HepG2 (cell line): ENCODE data around the gene SAMD10. TPM values are rescaled to one million over a fixed set of nuclear protein-coding genes. Genes with fewer than 3 reads are reported as not detected.

Source experiments
- BRD4 ChIP-seq: sonication (generic); formaldehyde crosslinking; IDR thresholded peaks from 2 replicates; pipeline ENCODE4 v1.4.0; 2020; ENCODE audit warnings: missing genetic modification reagents
- KLF16 ChIP-seq, 2 experiments: sonication (generic) in 1 of 2; formaldehyde crosslinking in 1 of 2; IDR thresholded peaks; 2 replicates each; pipeline versions ENCODE4 v1.6.1 to v1.8.0; 2016 to 2023; ENCODE audit warnings: missing genetic modification reagents in 2 of 2, missing compliant biosample characterization in 1 of 2
- MBD4 ChIP-seq: IDR thresholded peaks from 2 replicates; pipeline ENCODE4 v1.6.1; 2012; ENCODE audit warnings: low read length, inconsistent platforms, borderline replicate concordance
- SATB2 ChIP-seq: sonication (generic); formaldehyde crosslinking; IDR thresholded peaks from 2 replicates; pipeline ENCODE4 v1.5.0; 2020; ENCODE audit warnings: missing genetic modification reagents
- ZFYVE20 ChIP-seq: sonication (generic); formaldehyde crosslinking; IDR thresholded peaks from 2 replicates; pipeline ENCODE4 v1.8.0; 2023; ENCODE audit warnings: low read depth, mild to moderate bottlenecking, moderate library complexity, missing genetic modification reagents, borderline replicate concordance
- ZNF337 ChIP-seq: sonication (generic); formaldehyde crosslinking; IDR thresholded peaks from 2 replicates; pipeline ENCODE4 v1.5.1; 2020; ENCODE audit warnings: missing genetic modification reagents, low read depth, mild to moderate bottlenecking, borderline replicate concordance
- ZNF44 ChIP-seq: sonication (generic); formaldehyde crosslinking; IDR thresholded peaks from 2 replicates; pipeline ENCODE4 v1.5.1; 2020; ENCODE audit warnings: mild to moderate bottlenecking, missing genetic modification reagents
- ZNF83 ChIP-seq: sonication (generic); formaldehyde crosslinking; IDR thresholded peaks from 2 replicates; pipeline ENCODE4 v1.4.0; 2020; ENCODE audit warnings: missing genetic modification reagents, mild to moderate bottlenecking, borderline replicate concordance
- ZNF839 ChIP-seq: sonication (generic); formaldehyde crosslinking; IDR thresholded peaks from 2 replicates; pipeline ENCODE4 v1.4.0; 2020; ENCODE audit warnings: missing genetic modification reagents, mild to moderate bottlenecking, borderline replicate concordance
- ZSCAN12 ChIP-seq: sonication (generic); formaldehyde crosslinking; IDR thresholded peaks from 2 replicates; pipeline ENCODE4 v1.9.0; 2021; ENCODE audit warnings: mild to moderate bottlenecking, missing genetic modification reagents
- polyA plus RNA-seq, 8 experiments: library from polyadenylated mRNA; depleted of rRNA in 3 of 8; stranded (reverse) in 7 of 8; unstranded in 1 of 8; fragments of >200 nt; fragmentation: Illumina TruSeq in 4 of 8; extraction: Trizol in 4 of 8; gene quantifications; 2 replicates each; pipeline versions ENCODE4 v1.2.1 to v1.2.3, GENCODE V29; 2011 to 2016; ENCODE audit warnings: low read depth in 4 of 8, missing spikeins in 1 of 8, mixed read lengths in 1 of 8; ENCODE audit not compliant: insufficient read depth in 1 of 8
- total RNA-seq, 5 experiments: library from RNA; depleted of rRNA; stranded (reverse); fragments of >200 nt; fragmentation: Illumina TruSeq; extraction: Trizol; gene quantifications; 2 replicates each; pipeline ENCODE4 v1.2.3, GENCODE V29; 2016; ENCODE audit warnings: low read depth in 1 of 5
- TF ChIP-seq, protein P1 (sequence below): sonication (generic); formaldehyde crosslinking; IDR thresholded peaks from 2 replicates; pipeline ENCODE4 v1.5.0; 2020; ENCODE audit warnings: missing genetic modification reagents
- TF ChIP-seq, protein P2 (sequence below): IDR thresholded peaks from 2 replicates; pipeline ENCODE4 v1.4.0; 2020; ENCODE audit warnings: mild to moderate bottlenecking, missing genetic modification reagents
- TF ChIP-seq, protein P3 (sequence below), 2 experiments: sonication (generic) in 1 of 2; formaldehyde crosslinking in 1 of 2; IDR thresholded peaks; 2 replicates each; pipeline versions ENCODE4 v1.5.1 to v1.6.1; 2011 to 2020; ENCODE audit warnings: borderline replicate concordance in 1 of 2, low read depth in 1 of 2, low read length in 1 of 2, mild to moderate bottlenecking in 1 of 2, missing genetic modification reagents in 1 of 2, moderate library complexity in 1 of 2
- TF ChIP-seq, protein P4 (sequence below): sonication (generic); formaldehyde crosslinking; IDR thresholded peaks from 2 replicates; pipeline ENCODE4 v1.4.0; 2020; ENCODE audit warnings: missing genetic modification reagents, borderline replicate concordance
- TF ChIP-seq, protein P5 (sequence below): sonication (generic); formaldehyde crosslinking; conservative IDR thresholded peaks from 2 replicates; pipeline ENCODE4 v1.8.0; 2022; ENCODE audit warnings: mild to moderate bottlenecking, moderate library complexity, missing genetic modification reagents

SAMD10 gene
- total and polyA plus RNA-seq, 2 of the 13 experiments (the other 11 are each of a cell fraction or from before 2014, with no cell fraction given), result 6.1 to 11.0 TPM

DNA sequence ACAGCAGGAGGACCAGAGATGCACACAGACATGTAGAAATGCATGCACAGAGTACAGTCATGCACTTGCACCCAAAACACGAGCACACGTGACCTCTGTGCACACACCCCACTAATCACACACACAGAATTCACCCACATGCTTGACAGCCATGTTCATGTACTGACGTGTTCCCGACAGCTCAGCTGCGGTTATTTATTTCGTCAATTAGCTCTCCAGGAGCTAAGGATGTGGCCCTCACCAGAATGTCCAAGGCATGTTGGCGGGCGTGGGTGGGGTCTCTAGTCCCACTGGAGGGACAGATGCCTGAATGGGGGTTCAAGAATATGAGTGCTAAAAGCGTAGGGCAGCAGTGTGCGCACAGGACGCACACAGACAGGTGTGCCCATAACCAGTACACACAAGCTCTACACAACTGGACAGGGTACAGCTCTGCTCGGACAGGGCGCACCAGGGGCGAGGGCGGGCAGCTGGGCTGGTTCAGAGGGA, 919 bp upstream of the SAMD10 start (continued):
- TF ChIP-seq ZNF44 (CRISPR knock-in tag) (0 out of 2 replicates have a peak, but pooled peaks have one; percentile 32), ZFYVE20 (CRISPR knock-in tag) (peak; percentile 80; the same call in 1 of the 2 replicates), ZSCAN12 (CRISPR knock-in tag) (no peak), KLF16 (CRISPR knock-in tag; IDR thresholded peaks at IDR 0.05) (peak in 1 of 2 experiments; percentile 55; a peak in 1 of 4 replicates), ZNF83 (CRISPR knock-in tag) (no peak; the same call in 1 of the 2 replicates), MBD4 (no peak), BRD4 (0 out of 2 replicates have a peak, but pooled peaks have one; percentile 26), ZNF337 (CRISPR knock-in tag) (0 out of 2 replicates have a peak, but pooled peaks have one; percentile 76), ZNF839 (CRISPR knock-in tag) (peak; percentile 16; the same call in 1 of the 2 replicates), SATB2 (CRISPR knock-in tag) (peak; percentile 23; the same call in 1 of the 2 replicates)
- TF ChIP-seq, protein P1, sequence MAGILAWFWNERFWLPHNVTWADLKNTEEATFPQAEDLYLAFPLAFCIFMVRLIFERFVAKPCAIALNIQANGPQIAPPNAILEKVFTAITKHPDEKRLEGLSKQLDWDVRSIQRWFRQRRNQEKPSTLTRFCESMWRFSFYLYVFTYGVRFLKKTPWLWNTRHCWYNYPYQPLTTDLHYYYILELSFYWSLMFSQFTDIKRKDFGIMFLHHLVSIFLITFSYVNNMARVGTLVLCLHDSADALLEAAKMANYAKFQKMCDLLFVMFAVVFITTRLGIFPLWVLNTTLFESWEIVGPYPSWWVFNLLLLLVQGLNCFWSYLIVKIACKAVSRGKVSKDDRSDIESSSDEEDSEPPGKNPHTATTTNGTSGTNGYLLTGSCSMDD (CRISPR knock-in tag), result peak; percentile 52; the same call in 1 of the 2 replicates
- TF ChIP-seq, protein P2, sequence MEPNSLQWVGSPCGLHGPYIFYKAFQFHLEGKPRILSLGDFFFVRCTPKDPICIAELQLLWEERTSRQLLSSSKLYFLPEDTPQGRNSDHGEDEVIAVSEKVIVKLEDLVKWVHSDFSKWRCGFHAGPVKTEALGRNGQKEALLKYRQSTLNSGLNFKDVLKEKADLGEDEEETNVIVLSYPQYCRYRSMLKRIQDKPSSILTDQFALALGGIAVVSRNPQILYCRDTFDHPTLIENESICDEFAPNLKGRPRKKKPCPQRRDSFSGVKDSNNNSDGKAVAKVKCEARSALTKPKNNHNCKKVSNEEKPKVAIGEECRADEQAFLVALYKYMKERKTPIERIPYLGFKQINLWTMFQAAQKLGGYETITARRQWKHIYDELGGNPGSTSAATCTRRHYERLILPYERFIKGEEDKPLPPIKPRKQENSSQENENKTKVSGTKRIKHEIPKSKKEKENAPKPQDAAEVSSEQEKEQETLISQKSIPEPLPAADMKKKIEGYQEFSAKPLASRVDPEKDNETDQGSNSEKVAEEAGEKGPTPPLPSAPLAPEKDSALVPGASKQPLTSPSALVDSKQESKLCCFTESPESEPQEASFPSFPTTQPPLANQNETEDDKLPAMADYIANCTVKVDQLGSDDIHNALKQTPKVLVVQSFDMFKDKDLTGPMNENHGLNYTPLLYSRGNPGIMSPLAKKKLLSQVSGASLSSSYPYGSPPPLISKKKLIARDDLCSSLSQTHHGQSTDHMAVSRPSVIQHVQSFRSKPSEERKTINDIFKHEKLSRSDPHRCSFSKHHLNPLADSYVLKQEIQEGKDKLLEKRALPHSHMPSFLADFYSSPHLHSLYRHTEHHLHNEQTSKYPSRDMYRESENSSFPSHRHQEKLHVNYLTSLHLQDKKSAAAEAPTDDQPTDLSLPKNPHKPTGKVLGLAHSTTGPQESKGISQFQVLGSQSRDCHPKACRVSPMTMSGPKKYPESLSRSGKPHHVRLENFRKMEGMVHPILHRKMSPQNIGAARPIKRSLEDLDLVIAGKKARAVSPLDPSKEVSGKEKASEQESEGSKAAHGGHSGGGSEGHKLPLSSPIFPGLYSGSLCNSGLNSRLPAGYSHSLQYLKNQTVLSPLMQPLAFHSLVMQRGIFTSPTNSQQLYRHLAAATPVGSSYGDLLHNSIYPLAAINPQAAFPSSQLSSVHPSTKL (CRISPR knock-in tag), result no peak; the same call in 1 of the 2 replicates
- TF ChIP-seq, protein P3, sequence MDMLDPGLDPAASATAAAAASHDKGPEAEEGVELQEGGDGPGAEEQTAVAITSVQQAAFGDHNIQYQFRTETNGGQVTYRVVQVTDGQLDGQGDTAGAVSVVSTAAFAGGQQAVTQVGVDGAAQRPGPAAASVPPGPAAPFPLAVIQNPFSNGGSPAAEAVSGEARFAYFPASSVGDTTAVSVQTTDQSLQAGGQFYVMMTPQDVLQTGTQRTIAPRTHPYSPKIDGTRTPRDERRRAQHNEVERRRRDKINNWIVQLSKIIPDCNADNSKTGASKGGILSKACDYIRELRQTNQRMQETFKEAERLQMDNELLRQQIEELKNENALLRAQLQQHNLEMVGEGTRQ (IDR thresholded peaks at IDR 0.05; ENCODE audit: low read depth, low read length), result peak; percentile 80
- TF ChIP-seq, protein P3 (CRISPR knock-in tag; IDR thresholded peaks at IDR 0.05; ENCODE audit: borderline replicate concordance), result 0 out of 2 replicates have a peak, but pooled peaks have one; percentile 50
- TF ChIP-seq, protein P4, sequence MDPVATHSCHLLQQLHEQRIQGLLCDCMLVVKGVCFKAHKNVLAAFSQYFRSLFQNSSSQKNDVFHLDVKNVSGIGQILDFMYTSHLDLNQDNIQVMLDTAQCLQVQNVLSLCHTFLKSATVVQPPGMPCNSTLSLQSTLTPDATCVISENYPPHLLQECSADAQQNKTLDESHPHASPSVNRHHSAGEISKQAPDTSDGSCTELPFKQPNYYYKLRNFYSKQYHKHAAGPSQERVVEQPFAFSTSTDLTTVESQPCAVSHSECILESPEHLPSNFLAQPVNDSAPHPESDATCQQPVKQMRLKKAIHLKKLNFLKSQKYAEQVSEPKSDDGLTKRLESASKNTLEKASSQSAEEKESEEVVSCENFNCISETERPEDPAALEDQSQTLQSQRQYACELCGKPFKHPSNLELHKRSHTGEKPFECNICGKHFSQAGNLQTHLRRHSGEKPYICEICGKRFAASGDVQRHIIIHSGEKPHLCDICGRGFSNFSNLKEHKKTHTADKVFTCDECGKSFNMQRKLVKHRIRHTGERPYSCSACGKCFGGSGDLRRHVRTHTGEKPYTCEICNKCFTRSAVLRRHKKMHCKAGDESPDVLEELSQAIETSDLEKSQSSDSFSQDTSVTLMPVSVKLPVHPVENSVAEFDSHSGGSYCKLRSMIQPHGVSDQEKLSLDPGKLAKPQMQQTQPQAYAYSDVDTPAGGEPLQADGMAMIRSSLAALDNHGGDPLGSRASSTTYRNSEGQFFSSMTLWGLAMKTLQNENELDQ (CRISPR knock-in tag), result no peak
- TF ChIP-seq, protein P5, sequence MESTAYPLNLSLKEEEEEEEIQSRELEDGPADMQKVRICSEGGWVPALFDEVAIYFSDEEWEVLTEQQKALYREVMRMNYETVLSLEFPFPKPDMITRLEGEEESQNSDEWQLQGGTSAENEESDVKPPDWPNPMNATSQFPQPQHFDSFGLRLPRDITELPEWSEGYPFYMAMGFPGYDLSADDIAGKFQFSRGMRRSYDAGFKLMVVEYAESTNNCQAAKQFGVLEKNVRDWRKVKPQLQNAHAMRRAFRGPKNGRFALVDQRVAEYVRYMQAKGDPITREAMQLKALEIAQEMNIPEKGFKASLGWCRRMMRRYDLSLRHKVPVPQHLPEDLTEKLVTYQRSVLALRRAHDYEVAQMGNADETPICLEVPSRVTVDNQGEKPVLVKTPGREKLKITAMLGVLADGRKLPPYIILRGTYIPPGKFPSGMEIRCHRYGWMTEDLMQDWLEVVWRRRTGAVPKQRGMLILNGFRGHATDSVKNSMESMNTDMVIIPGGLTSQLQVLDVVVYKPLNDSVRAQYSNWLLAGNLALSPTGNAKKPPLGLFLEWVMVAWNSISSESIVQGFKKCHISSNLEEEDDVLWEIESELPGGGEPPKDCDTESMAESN (CRISPR knock-in tag), result no peak
